Prostate gland (tissue), 2 donors: ENCODE results near the gene LAMA2. TPM values are rescaled to one million over a fixed set of nuclear protein-coding genes. Genes with fewer than 3 reads are reported as not detected.

Experiments
- DNase-seq: peaks from one replicate; pipeline ENCODE4 v3.0.0-alpha.2; 2019; ENCODE audit warnings: low spot score
- H3K27ac ChIP-seq, 2 donors: fragments of 200-600 bp; sonication (generic); 2 replicates each; pipeline ENCODE4 v1.5.1; 2017 to 2019
- H3K27me3 ChIP-seq: fragments of 200-600 bp; sonication (generic); replicated peaks from 2 replicates; pipeline ENCODE4 v1.5.1; 2019; ENCODE audit not compliant: insufficient read depth
- H3K36me3 ChIP-seq, 2 donors: fragments of 200-600 bp; sonication (generic); 1 replicate in 1 of 2; 2 replicates in 1 of 2; pipeline versions ENCODE4 v1.5.1 to v1.8.1; 2017 to 2019
- H3K4me1 ChIP-seq: fragments of 200-600 bp; sonication (generic); replicated peaks from 2 replicates; pipeline ENCODE4 v1.5.1; 2019
- H3K4me3 ChIP-seq, 2 donors: fragments of 200-600 bp; sonication (generic); 2 replicates each; pipeline ENCODE4 v1.5.1; 2017 to 2019
- H3K9me3 ChIP-seq: fragments of 200-600 bp; sonication (generic); 2 replicates; pipeline ENCODE4 v1.5.1; 2017
- CTCF ChIP-seq, 4 experiments: fragments of 200-600 bp in 2 of 4; fragments of 450-650 bp in 2 of 4; sonication (generic) in 2 of 4; IDR thresholded peaks; 1 replicate in 3 of 4; 2 replicates in 1 of 4; pipeline ENCODE4 v1.5.1; 2016 to 2019; ENCODE audit warnings: antibody characterized with exemption in 4 of 4, mild to moderate bottlenecking in 2 of 4, moderate library complexity in 2 of 4
- POLR2A ChIP-seq: fragments of 450-650 bp; IDR thresholded peaks from one replicate; pipeline ENCODE4 v1.6.1; 2016; ENCODE audit warnings: antibody characterized with exemption, mild to moderate bottlenecking
- POLR2AphosphoS5 ChIP-seq: sonication (generic); formaldehyde crosslinking; IDR thresholded peaks from one replicate; pipeline ENCODE4 v1.6.1; 2017; ENCODE audit warnings: antibody characterized with exemption
- WGBS: methylation state at CpG from one replicate; pipeline ENCODE4 v1.1.5; 2018; 5-methylcytosine and 5-hydroxymethylcytosine counted together
- intact Hi-C: fragments of 100-400 bp; cut with DNase I; formaldehyde crosslinking; loops from one replicate; pipeline ENCODE4 v1.14.2; 2022
- total RNA-seq, 2 donors: library from RNA; depleted of rRNA; stranded (reverse); fragments of >200 nt; gene quantifications; one replicate each; pipeline ENCODE4 v1.1.0, GENCODE V29; 2016

The LAMA2 gene
- total RNA-seq, 2 donors from 2014 or later: 10.1 to 89.1 TPM

- 80% methylated on average over 9 of the region's 9 CpGs for WGBS
- Histone ChIP-seq H3K27ac (no peak overlapping the region), H3K36me3 (no peaks in the 10 kb centered on the region), H3K27me3 (no peaks in the 10 kb centered on the region), H3K4me1 (no peaks in the 10 kb centered on the region), H3K4me3 (no peak overlapping the region), H3K9me3 (no peaks in the 10 kb centered on the region)
- no peak for DNase-seq
- TF ChIP-seq POLR2A: no peak
- TF ChIP-seq POLR2AphosphoS5: no peak
- no peak for TF ChIP-seq CTCF (IDR thresholded peaks at IDR 0.05)
- intact Hi-C loops: no loop called here
Measured at GRCh38 chr6:129098061-129098553, 215.2 kb downstream of the LAMA2 start.

GRCh38 chr6:129099696-129100095, 216.8 kb downstream of the LAMA2 start:
- Histone ChIP-seq H3K9me3 (no peaks in the 10 kb centered on the region), H3K27me3 (no peaks in the 10 kb centered on the region), H3K36me3 (no peaks in the 10 kb centered on the region), H3K27ac (no peak overlapping the region), H3K4me3 (no peak overlapping the region), H3K4me1 (no peaks in the 10 kb centered on the region)
- intact Hi-C loops: no loop called here
- TF ChIP-seq POLR2AphosphoS5 (no peak), POLR2A (no peak), CTCF (IDR thresholded peaks at IDR 0.05) (no peak)
- DNase-seq: no peak

GRCh38 chr6:129100164-129100563, 217.2 kb downstream of the LAMA2 start:
- H3K27ac ChIP-seq: no peak overlapping the region
- no peaks in the 10 kb centered on the region for H3K27me3 ChIP-seq
- no peak overlapping the region for H3K4me3 ChIP-seq
- intact Hi-C loops: no loop called here
- TF ChIP-seq POLR2A (no peak), CTCF (IDR thresholded peaks at IDR 0.05) (no peak), POLR2AphosphoS5 (no peak)
- no peaks in the 10 kb centered on the region for H3K9me3 ChIP-seq
- H3K4me1 ChIP-seq: no peaks in the 10 kb centered on the region
- DNase-seq: no peak
- H3K36me3 ChIP-seq: no peaks in the 10 kb centered on the region
- WGBS: 96% methylated on average over 1 of the region's 1 CpG

GRCh38 chr6:129102741-129103140, 219.8 kb downstream of the LAMA2 start:
- H3K4me3 ChIP-seq: no peak overlapping the region
- TF ChIP-seq CTCF (IDR thresholded peaks at IDR 0.05) (no peak), POLR2AphosphoS5 (no peak), POLR2A (no peak)
- H3K9me3 ChIP-seq: no peaks in the 10 kb centered on the region
- no peak for DNase-seq
- H3K36me3 ChIP-seq: no peaks in the 10 kb centered on the region
- no peaks in the 10 kb centered on the region for H3K4me1 ChIP-seq
- WGBS: 77% methylated on average over 4 of the region's 4 CpGs
- H3K27ac ChIP-seq: no peak overlapping the region
- intact Hi-C loops: no loop called here
- H3K27me3 ChIP-seq: no peaks in the 10 kb centered on the region

GRCh38 chr6:129104131-129104530, 221.2 kb downstream of the LAMA2 start:
- intact Hi-C loops: no loop called here
- Histone ChIP-seq H3K27me3 (no peaks in the 10 kb centered on the region), H3K4me1 (no peaks in the 10 kb centered on the region), H3K9me3 (no peaks in the 10 kb centered on the region), H3K36me3 (no peaks in the 10 kb centered on the region), H3K27ac (no peak overlapping the region), H3K4me3 (no peak overlapping the region)
- no peak for TF ChIP-seq POLR2A
- no peak for TF ChIP-seq CTCF (IDR thresholded peaks at IDR 0.05)
- no peak for TF ChIP-seq POLR2AphosphoS5
- no peak for DNase-seq
- 72% methylated on average over 1 of the region's 1 CpG for WGBS
